Measurements from ENCODE around the gene ZNF607. TPM values are rescaled to one million over a fixed set of nuclear protein-coding genes. Genes with fewer than 3 reads are reported as not detected.

Gene ZNF607
- total RNA-seq, 1 donor from 2014 or later: 1.1 TPM

GRCh38 chr19:37654629-37655300, 64.8 kb downstream of the ZNF607 start:
- peak; percentile 61 for ATAC-seq
- DNase-seq (ENCODE audit: low spot score): no peak

DNA sequence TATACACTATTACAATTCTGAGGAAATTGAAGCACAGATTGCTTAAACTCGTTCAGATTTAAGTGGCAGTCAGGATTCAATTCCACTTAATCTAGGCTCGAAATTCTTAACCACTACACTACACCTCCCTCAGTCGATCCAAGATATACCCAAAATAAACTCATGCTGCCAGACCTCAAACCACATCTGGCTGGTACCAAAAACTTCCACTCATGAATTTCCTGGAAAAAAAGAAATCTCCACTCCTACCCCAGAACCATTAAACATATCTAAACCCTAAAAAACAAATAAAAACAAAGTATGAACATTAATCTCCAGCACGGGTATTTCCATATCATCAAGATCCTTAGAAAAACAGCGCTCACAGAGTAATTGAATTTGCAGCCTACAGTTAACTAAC, 65.4 kb downstream of the ZNF607 start:
- no peak for DNase-seq (ENCODE audit: low spot score)
- ATAC-seq: no peak

Other genes with a start within 250 kb of the ZNF607 start
- gene ZNF793, start 212.8 kb downstream of the ZNF607 start, total RNA-seq: 0.33 TPM
- gene ZNF571, start 125.0 kb downstream of the ZNF607 start, total RNA-seq: 1.4 TPM
- 1.7 TPM for gene ZNF540, start 124.9 kb downstream of the ZNF607 start, total RNA-seq
- 4.1 TPM for gene ZFP30, start 64.3 kb downstream of the ZNF607 start, total RNA-seq
- gene ZNF573, start 59.8 kb upstream of the ZNF607 start, total RNA-seq: 6.5 TPM
- not detected for gene WDR87, start 186.8 kb upstream of the ZNF607 start, total RNA-seq
- gene SIPA1L3, start 187.4 kb upstream of the ZNF607 start, total RNA-seq: 12.9 TPM

All from left lobe of liver (tissue), 2 donors.